Sigmoid colon (tissue), 4 donors: Measurements from ENCODE around the gene KIF23.

Experiments used
- EP300 ChIP-seq, 4 donors: sonication (generic); formaldehyde crosslinking; IDR thresholded peaks; one replicate each; pipeline ENCODE4 v1.6.1; 2017; ENCODE audit warnings: antibody characterized with exemption in 4 of 4
- POLR2A ChIP-seq, 2 donors: fragments of 450-650 bp; IDR thresholded peaks; one replicate each; pipeline ENCODE4 v1.6.1; 2016; ENCODE audit warnings: antibody characterized with exemption in 2 of 2, mild to moderate bottlenecking in 2 of 2, moderate library complexity in 2 of 2
- TF ChIP-seq, protein P1 (sequence below), 4 experiments: fragments of 450-650 bp in 3 of 4; fragments of 200-600 bp in 1 of 4; IDR thresholded peaks; one replicate each; pipeline ENCODE4 v1.5.1; 2016 to 2019; ENCODE audit warnings: antibody characterized with exemption in 4 of 4, mild to moderate bottlenecking in 3 of 4, moderate library complexity in 2 of 4

DNA sequence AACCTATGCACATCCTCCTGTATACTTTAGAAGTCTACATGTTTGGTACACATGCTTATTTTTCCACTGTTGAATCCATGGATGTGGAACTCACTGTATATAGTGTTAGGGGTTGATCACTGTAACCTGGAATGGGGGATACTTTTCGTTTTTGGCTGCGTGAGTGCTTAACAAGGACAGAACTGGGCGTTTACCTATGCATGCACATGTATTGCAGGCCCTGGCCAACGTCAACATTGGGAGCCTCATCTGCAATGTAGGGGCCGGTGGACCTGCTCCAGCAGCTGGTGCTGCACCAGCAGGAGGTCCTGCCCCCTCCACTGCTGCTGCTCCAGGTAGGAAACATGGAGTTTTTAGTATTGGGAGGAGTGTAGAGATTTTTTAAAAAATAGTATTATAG lies 40.8 kb downstream of the KIF23 start:
- TF ChIP-seq POLR2A (IDR thresholded peaks at IDR 0.05) (no peak), EP300 (IDR thresholded peaks at IDR 0.05) (no peak)
- TF ChIP-seq, protein P1, sequence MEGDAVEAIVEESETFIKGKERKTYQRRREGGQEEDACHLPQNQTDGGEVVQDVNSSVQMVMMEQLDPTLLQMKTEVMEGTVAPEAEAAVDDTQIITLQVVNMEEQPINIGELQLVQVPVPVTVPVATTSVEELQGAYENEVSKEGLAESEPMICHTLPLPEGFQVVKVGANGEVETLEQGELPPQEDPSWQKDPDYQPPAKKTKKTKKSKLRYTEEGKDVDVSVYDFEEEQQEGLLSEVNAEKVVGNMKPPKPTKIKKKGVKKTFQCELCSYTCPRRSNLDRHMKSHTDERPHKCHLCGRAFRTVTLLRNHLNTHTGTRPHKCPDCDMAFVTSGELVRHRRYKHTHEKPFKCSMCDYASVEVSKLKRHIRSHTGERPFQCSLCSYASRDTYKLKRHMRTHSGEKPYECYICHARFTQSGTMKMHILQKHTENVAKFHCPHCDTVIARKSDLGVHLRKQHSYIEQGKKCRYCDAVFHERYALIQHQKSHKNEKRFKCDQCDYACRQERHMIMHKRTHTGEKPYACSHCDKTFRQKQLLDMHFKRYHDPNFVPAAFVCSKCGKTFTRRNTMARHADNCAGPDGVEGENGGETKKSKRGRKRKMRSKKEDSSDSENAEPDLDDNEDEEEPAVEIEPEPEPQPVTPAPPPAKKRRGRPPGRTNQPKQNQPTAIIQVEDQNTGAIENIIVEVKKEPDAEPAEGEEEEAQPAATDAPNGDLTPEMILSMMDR (IDR thresholded peaks at IDR 0.05): no peak
